Neuronal stem cell (in vitro differentiated cells): Measurements from ENCODE around the gene DLG2.

Source experiments
- DNase-seq: peaks from one replicate; pipeline ENCODE4 v3.0.0-alpha.2; 2013; ENCODE audit warnings: low spot score
- H2AFZ ChIP-seq: one replicate; pipeline ENCODE4 v1.6.1; 2013; ENCODE audit warnings: mild to moderate bottlenecking, low read length, inconsistent platforms
- H2AK5ac ChIP-seq: 2 replicates; pipeline ENCODE4 v1.6.1; 2013; ENCODE audit warnings: low read depth, mild to moderate bottlenecking, inconsistent platforms, low read length, moderate library complexity, mixed read lengths
- H2BK120ac ChIP-seq: 2 replicates; pipeline ENCODE4 v1.6.1; 2013; ENCODE audit warnings: low read depth, mild to moderate bottlenecking, inconsistent platforms, low read length, moderate library complexity, mixed read lengths
- H2BK12ac ChIP-seq: one replicate; pipeline ENCODE4 v1.6.1; 2013; ENCODE audit warnings: low read length, inconsistent platforms
- H2BK15ac ChIP-seq: 2 replicates; pipeline ENCODE4 v1.6.1; 2013; ENCODE audit warnings: mild to moderate bottlenecking, low read length, inconsistent platforms, mixed read lengths
- H2BK5ac ChIP-seq: one replicate; pipeline ENCODE4 v1.6.1; 2013; ENCODE audit warnings: inconsistent platforms, mild to moderate bottlenecking, low read length, moderate library complexity
- H3K14ac ChIP-seq: one replicate; pipeline ENCODE4 v1.6.1; 2013; ENCODE audit warnings: low read length, inconsistent platforms
- H3K18ac ChIP-seq: 2 replicates; pipeline ENCODE4 v1.6.1; 2013; ENCODE audit warnings: low read length, inconsistent platforms
- H3K23ac ChIP-seq: 2 replicates; pipeline ENCODE4 v1.6.1; 2013; ENCODE audit warnings: low read depth, mild to moderate bottlenecking, mixed read lengths, low read length, inconsistent platforms; ENCODE audit not compliant: poor library complexity
- H3K27ac ChIP-seq: replicated peaks from 3 replicates; pipeline ENCODE4 v1.5.1; 2013; ENCODE audit warnings: low read length, inconsistent platforms
- H3K27me3 ChIP-seq, 3 experiments: 2 replicates each; pipeline ENCODE4 v1.6.1; 2013; ENCODE audit warnings: low read length in 3 of 3, mild to moderate bottlenecking in 2 of 3, inconsistent platforms in 1 of 3, low read depth in 1 of 3, mixed read lengths in 1 of 3, moderate library complexity in 1 of 3; ENCODE audit not compliant: control insufficient read depth in 3 of 3, insufficient read depth in 3 of 3
- H3K36me3 ChIP-seq, 2 donors: replicated peaks in 1 of 2; 2 replicates each; pipeline ENCODE4 v1.6.1; 2013; ENCODE audit warnings: low read length in 2 of 2; ENCODE audit not compliant: control insufficient read depth in 2 of 2, insufficient read depth in 2 of 2
- H3K4ac ChIP-seq: 2 replicates; pipeline ENCODE4 v1.6.1; 2013; ENCODE audit warnings: inconsistent platforms, mild to moderate bottlenecking, low read length, moderate library complexity
- H3K4me1 ChIP-seq, 2 donors: 1 replicate in 1 of 2; 2 replicates in 1 of 2; pipeline ENCODE4 v1.6.1; 2013; ENCODE audit warnings: low read length in 2 of 2, low read depth in 1 of 2; ENCODE audit not compliant: control insufficient read depth in 2 of 2, insufficient read depth in 1 of 2
- H3K4me2 ChIP-seq: one replicate; pipeline ENCODE4 v1.6.1; 2013; ENCODE audit warnings: mild to moderate bottlenecking, low read length, inconsistent platforms; ENCODE audit not compliant: insufficient read depth, poor library complexity, severe bottlenecking
- H3K4me3 ChIP-seq, 2 donors: 2 replicates each; pipeline ENCODE4 v1.5.1; 2013; ENCODE audit warnings: low read length in 2 of 2, mild to moderate bottlenecking in 2 of 2, inconsistent platforms in 1 of 2, moderate library complexity in 1 of 2
- H3K79me1 ChIP-seq: one replicate; pipeline ENCODE4 v1.6.1; 2013; ENCODE audit warnings: low read depth, mild to moderate bottlenecking, inconsistent platforms, low read length, moderate library complexity
- H3K9ac ChIP-seq: one replicate; pipeline ENCODE4 v1.6.1; 2013; ENCODE audit warnings: mild to moderate bottlenecking, low read depth, low read length, inconsistent platforms; ENCODE audit not compliant: poor library complexity
- H3K9me3 ChIP-seq, 2 donors: replicated peaks in 1 of 2; 2 replicates each; pipeline versions ENCODE3 to v1.6.1; 2013; ENCODE audit warnings: low read length in 2 of 2, mild to moderate bottlenecking in 2 of 2, inconsistent platforms in 1 of 2, low read depth in 1 of 2, mixed read lengths in 1 of 2, moderate library complexity in 1 of 2; ENCODE audit not compliant: control insufficient read depth in 2 of 2, insufficient read depth in 1 of 2
- H4K8ac ChIP-seq: one replicate; pipeline ENCODE4 v1.6.1; 2013; ENCODE audit warnings: low read depth, mild to moderate bottlenecking, inconsistent platforms, low read length, moderate library complexity
- H4K91ac ChIP-seq: one replicate; pipeline ENCODE4 v1.6.1; 2013; ENCODE audit warnings: low read length, low read depth, mild to moderate bottlenecking, inconsistent platforms; ENCODE audit not compliant: poor library complexity
- WGBS, 2 donors: extraction: QIAGEN DNeasy Blood & Tissue Kit; methylation state at CpG; one replicate each; pipeline ENCODE4 v1.1.7; 2013; ENCODE audit warnings: missing lambda C conversion rate in 2 of 2, mixed read lengths in 1 of 2; ENCODE audit not compliant: insufficient read length in 2 of 2, insufficient replicate concordance in 1 of 2; ENCODE audit errors: extremely low coverage in 2 of 2; 5-methylcytosine and 5-hydroxymethylcytosine counted together

Gene DLG2

DNA sequence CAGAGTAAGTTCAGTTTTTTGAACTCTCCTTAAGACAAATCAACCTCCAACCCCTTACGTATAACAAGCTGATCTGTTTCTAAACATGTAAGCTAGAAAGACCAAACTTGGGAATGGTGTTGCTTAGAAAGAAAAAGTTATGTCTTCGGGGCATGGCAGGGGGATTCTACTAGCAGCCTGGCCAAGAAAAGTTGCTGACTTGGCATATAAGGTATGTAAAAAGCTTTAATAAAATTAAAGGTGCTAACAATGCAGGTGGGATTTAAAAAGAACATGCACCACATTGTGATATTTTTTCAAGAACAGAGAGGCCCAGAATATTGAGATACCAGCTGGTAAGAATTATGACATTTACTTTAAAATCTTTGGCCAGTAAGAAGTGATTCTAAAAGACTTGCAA lies 1929.6 kb downstream of the DLG2 start:
- H4K91ac ChIP-seq: no peak overlapping the region
- peaks cover 9 to 18% of the 10 kb centered on the region in 2 donors for H3K4me1 ChIP-seq
- no peak overlapping the region for H3K23ac ChIP-seq
- H2AK5ac ChIP-seq: no peak overlapping the region
- H3K9me3 ChIP-seq: no peaks in the 10 kb centered on the region
- no peak overlapping the region for H2BK12ac ChIP-seq
- H3K36me3 ChIP-seq: no peaks in the 10 kb centered on the region
- no peak overlapping the region for H3K14ac ChIP-seq
- H2AFZ ChIP-seq: no peak overlapping the region
- H2BK15ac ChIP-seq: no peak overlapping the region
- no peak overlapping the region for H3K27ac ChIP-seq
- no peak overlapping the region for H3K9ac ChIP-seq
- no peak for DNase-seq
- no peaks in the 10 kb centered on the region for H3K79me1 ChIP-seq
- H2BK5ac ChIP-seq: no peak overlapping the region
- no peak overlapping the region for H4K8ac ChIP-seq
- H2BK120ac ChIP-seq: no peak overlapping the region
- no peak overlapping the region for H3K4ac ChIP-seq
- H3K4me3 ChIP-seq: no peak overlapping the region
- H3K18ac ChIP-seq: no peak overlapping the region
- no CpG with 5 or more reads among the region's 2 CpGs for WGBS, 2 donors
- H3K4me2 ChIP-seq: no peak overlapping the region
- no peaks in the 10 kb centered on the region for H3K27me3 ChIP-seq

DNA sequence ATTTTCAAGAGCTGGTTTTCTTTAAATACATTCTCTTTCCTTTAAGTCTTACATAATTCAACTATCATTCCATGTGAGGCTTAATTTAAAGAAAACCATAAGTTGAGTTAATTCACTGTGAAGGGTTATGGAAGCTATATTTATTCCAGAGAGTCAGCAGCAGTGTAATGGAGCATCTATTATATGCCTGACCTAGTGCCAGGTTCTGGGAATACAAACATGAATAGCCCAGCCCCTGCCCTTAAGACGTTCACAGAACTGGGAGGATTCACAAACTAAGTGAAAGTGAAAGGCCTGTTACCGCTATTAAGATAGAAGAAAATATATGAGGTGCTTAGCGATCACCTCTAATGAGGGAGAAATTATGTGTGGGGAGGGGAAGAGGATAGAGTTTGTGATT lies 1932.1 kb downstream of the DLG2 start:
- Histone ChIP-seq H2BK5ac (no peak overlapping the region), H4K8ac (no peak overlapping the region), H3K79me1 (no peaks in the 10 kb centered on the region), H3K4ac (no peak overlapping the region), H3K36me3 (no peaks in the 10 kb centered on the region), H2AFZ (no peak overlapping the region), H3K9me3 (no peaks in the 10 kb centered on the region), H4K91ac (no peak overlapping the region), H3K9ac (no peak overlapping the region), H3K27ac (no peak overlapping the region), H2BK12ac (no peak overlapping the region), H3K4me3 (no peak overlapping the region), H3K18ac (no peak overlapping the region), H2BK120ac (no peak overlapping the region), H3K23ac (no peak overlapping the region), H3K27me3 (no peaks in the 10 kb centered on the region), H3K14ac (no peak overlapping the region), H3K4me1 (peaks cover 11 to 18% of the 10 kb centered on the region in 2 donors), H3K4me2 (no peak overlapping the region), H2BK15ac (no peak overlapping the region), H2AK5ac (no peak overlapping the region)
- no peak for DNase-seq
- WGBS, 2 donors: 100% methylated on average over 1 of the region's 3 CpGs; no CpG with 5 or more reads in 1 of the 2 donors

DNA sequence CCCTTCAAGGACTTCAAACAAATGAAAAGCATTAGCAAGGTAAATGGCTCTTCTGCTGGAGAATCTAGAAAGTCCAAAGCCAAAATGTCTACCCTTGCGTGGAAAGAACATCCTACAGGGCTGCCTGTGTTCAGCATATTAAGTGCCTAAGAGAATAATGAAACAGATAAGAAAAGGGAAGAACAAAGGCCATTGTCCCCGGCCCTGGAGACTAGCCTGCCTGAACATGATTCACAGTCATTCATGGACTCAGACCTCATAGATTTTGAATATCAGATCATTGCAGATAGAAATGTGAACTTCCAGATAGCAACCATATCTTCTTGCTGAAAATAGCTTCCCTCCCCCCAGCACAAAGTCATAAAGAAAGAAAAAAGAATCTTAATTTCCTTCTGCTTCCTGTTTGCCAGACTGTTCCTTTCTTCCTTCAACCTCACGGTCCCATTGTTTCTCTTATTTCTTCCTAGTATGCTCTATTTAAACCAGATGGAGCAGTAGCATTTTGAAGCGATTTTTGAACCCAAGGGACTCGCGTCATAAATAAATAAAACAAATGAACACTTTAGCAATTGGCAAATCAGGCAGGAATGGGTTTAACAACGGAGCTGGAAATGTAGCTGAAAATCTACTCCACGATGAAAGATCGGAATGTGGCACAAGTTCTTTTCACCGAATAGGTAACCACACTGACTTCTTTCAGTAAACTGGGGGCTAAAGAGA lies 1932.8 kb downstream of the DLG2 start:
- H3K14ac ChIP-seq: no peak overlapping the region
- WGBS, 2 donors: no CpG with 5 or more reads among the region's 10 CpGs

DNA sequence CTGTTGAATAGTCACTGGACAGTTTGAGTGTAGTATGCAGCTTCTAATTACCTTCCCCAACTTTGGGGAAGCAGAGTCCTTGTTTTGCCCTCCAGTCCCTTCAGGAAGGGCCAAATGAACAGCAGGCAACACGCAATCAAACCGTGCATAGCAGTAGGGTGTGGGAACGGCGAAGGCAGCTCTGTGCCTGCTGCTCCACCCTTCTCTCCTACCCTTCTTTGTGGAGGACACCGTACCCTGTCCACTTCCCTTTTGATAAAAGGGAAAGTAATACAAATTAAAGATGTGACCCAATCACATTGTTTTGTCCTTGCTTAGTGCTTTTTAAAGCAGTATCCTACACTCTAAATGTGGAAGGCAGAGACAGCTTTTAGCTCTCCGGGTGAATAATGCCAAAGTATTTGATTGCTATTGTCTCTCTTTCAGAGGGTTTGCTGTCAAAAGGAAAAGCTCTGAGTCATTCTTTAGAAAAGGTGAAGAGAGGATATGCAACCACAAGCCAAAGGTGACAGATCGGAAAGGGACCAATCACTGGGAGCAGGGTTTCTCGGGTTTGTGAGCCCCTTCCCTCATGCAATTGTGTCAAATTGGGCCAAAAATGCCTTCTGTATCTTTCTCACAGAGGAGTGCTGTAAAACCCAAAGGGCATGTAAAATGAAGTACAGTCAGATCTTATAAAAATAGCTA lies 1933.7 kb downstream of the DLG2 start:
- Histone ChIP-seq H3K9ac (no peak overlapping the region), H2BK120ac (no peak overlapping the region), H3K23ac (no peak overlapping the region), H3K79me1 (no peaks in the 10 kb centered on the region), H3K18ac (no peak overlapping the region), H3K4ac (no peak overlapping the region), H2BK5ac (no peak overlapping the region), H3K27me3 (no peaks in the 10 kb centered on the region), H4K8ac (no peak overlapping the region), H3K4me2 (no peak overlapping the region), H2BK15ac (no peak overlapping the region), H2AFZ (peak overlapping the region; percentile 54), H3K14ac (no peak overlapping the region), H2BK12ac (no peak overlapping the region), H3K27ac (no peak overlapping the region), H3K36me3 (no peaks in the 10 kb centered on the region), H3K4me3 (no peak overlapping the region), H3K9me3 (no peaks in the 10 kb centered on the region), H4K91ac (no peak overlapping the region), H3K4me1 (peaks cover 11 to 18% of the 10 kb centered on the region in 2 donors), H2AK5ac (no peak overlapping the region)
- no peak for DNase-seq
- no CpG with 5 or more reads among the region's 8 CpGs for WGBS, 2 donors

More for the DNA sequence above, 1932.8 kb downstream of the DLG2 start:
- no peaks in the 10 kb centered on the region for H3K79me1 ChIP-seq
- H2BK12ac ChIP-seq: no peak overlapping the region
- no peak overlapping the region for H3K4me3 ChIP-seq
- H3K9ac ChIP-seq: no peak overlapping the region
- H3K4me1 ChIP-seq: peaks cover 11 to 18% of the 10 kb centered on the region in 2 donors
- no peak overlapping the region for H3K18ac ChIP-seq
- no peak overlapping the region for H2AK5ac ChIP-seq
- no peak overlapping the region for H2BK5ac ChIP-seq
- H3K23ac ChIP-seq: no peak overlapping the region
- no peaks in the 10 kb centered on the region for H3K9me3 ChIP-seq
- H4K91ac ChIP-seq: no peak overlapping the region
- no peak overlapping the region for H4K8ac ChIP-seq
- H3K4ac ChIP-seq: no peak overlapping the region
- no peak overlapping the region for H3K4me2 ChIP-seq
- H3K27ac ChIP-seq: no peak overlapping the region
- H3K27me3 ChIP-seq: no peaks in the 10 kb centered on the region
- no peak overlapping the region for H2BK15ac ChIP-seq
- DNase-seq: no peak
- peak overlapping the region; percentile 54 for H2AFZ ChIP-seq
- no peak overlapping the region for H2BK120ac ChIP-seq
- no peaks in the 10 kb centered on the region for H3K36me3 ChIP-seq
